ENCODE results near the gene SIGLECL1.

The SIGLECL1 gene

GRCh38 chr19:51271067-51271466 is 20.2 kb downstream of the SIGLECL1 start:
- H3K27ac ChIP-seq = no peak overlapping the region
- TF ChIP-seq CTCF (conservative IDR thresholded peaks at IDR 0.05) (no peak), ZFX (IDR thresholded peaks at IDR 0.05) (no peak)

- TF ChIP-seq CTCF (conservative IDR thresholded peaks at IDR 0.05) = no peak
- TF ChIP-seq ZFX (IDR thresholded peaks at IDR 0.05) = no peak
- no peak overlapping the region for H3K27ac ChIP-seq
Measured at GRCh38 chr19:51272183-51272810, 21.4 kb downstream of the SIGLECL1 start.

GRCh38 chr19:51274049-51274770 is 23.3 kb downstream of the SIGLECL1 start:
- no peak for TF ChIP-seq CTCF (conservative IDR thresholded peaks at IDR 0.05)
- TF ChIP-seq ZFX (IDR thresholded peaks at IDR 0.05) = no peak
- H3K27ac ChIP-seq = no peak overlapping the region

GRCh38 chr19:51277112-51277511 is 26.2 kb downstream of the SIGLECL1 start:
- H3K27ac ChIP-seq = no peak overlapping the region
- no peak for TF ChIP-seq CTCF (conservative IDR thresholded peaks at IDR 0.05)
- no peak for TF ChIP-seq ZFX (IDR thresholded peaks at IDR 0.05)

GRCh38 chr19:51282335-51282734 is 31.5 kb downstream of the SIGLECL1 start:
- TF ChIP-seq ZFX (IDR thresholded peaks at IDR 0.05) (no peak), CTCF (conservative IDR thresholded peaks at IDR 0.05) (no peak)
- H3K27ac ChIP-seq = no peak overlapping the region

- no peak for TF ChIP-seq CTCF (conservative IDR thresholded peaks at IDR 0.05)
- TF ChIP-seq ZFX (IDR thresholded peaks at IDR 0.05) = no peak
- H3K27ac ChIP-seq = no peak overlapping the region
Measured at GRCh38 chr19:51285682-51286081, 34.8 kb downstream of the SIGLECL1 start.

GRCh38 chr19:51289635-51290034 is 38.8 kb downstream of the SIGLECL1 start:
- no peak for TF ChIP-seq ZFX (IDR thresholded peaks at IDR 0.05)
- TF ChIP-seq CTCF (conservative IDR thresholded peaks at IDR 0.05) = no peak
- H3K27ac ChIP-seq = no peak overlapping the region

Data from C4-2B (cell line).